ENCODE results near the gene EMILIN2. TPM values are rescaled to one million over a fixed set of nuclear protein-coding genes. Genes with fewer than 3 reads are reported as not detected.
"Not testable (repeated sequence)": the region's sequence is repeated elsewhere in the genome, so short reads cannot be mapped to it uniquely, and the experiment has no call there.

Gene EMILIN2
- total RNA-seq, 1 experiment from 2014 or later, result 20.0 TPM

GRCh38 chr18:2914881-2915240 is 68.1 kb downstream of the EMILIN2 start:
- no peaks in the 10 kb centered on the region for H3K23me2 ChIP-seq (ENCODE audit: insufficient read length, low read depth, low read length, poor library complexity, severe bottlenecking)
- peak overlapping the region in 1 of 3 experiments; percentile 44; a peak in 1 of 7 replicates for H3K27ac Mint-ChIP-seq
- no peak overlapping the region for H4K5ac ChIP-seq (ENCODE audit: insufficient read length, low read depth, low read length)

GRCh38 chr18:2915486-2915885 is 68.7 kb downstream of the EMILIN2 start:
- H3K9me3 ChIP-seq (ENCODE audit: control insufficient read depth, low read depth, low read length); H3K9ac ChIP-seq (ENCODE audit: extremely low read depth, insufficient read length, low read length); H3K14ac ChIP-seq (ENCODE audit: insufficient read depth, low read length); H2BK120ac ChIP-seq (ENCODE audit: low read depth, low read length, poor library complexity, severe bottlenecking); H4K5ac ChIP-seq (ENCODE audit: insufficient read length, low read depth, low read length); H3K4me2 ChIP-seq (ENCODE audit: insufficient read depth, insufficient read length, low read length); H4K20me1 ChIP-seq (ENCODE audit: control insufficient read depth, insufficient read depth, insufficient read length); H2AK5ac ChIP-seq (ENCODE audit: insufficient read length, low read length); H3K4me1 ChIP-seq (ENCODE audit: insufficient read depth, low read length); H2BK20ac ChIP-seq (ENCODE audit: low read depth, low read length, poor library complexity, severe bottlenecking); H3K18ac ChIP-seq (ENCODE audit: insufficient read length, low read depth, low read length); H3K56ac ChIP-seq (ENCODE audit: insufficient read length, low read depth, low read length); H3K27me3 ChIP-seq (ENCODE audit: insufficient read depth, low read length); H2AFZ ChIP-seq (ENCODE audit: low read length); H4K8ac ChIP-seq (replicated peaks; ENCODE audit: insufficient read length, low read depth, low read length); H3K23me2 ChIP-seq (ENCODE audit: insufficient read length, low read depth, low read length, poor library complexity, severe bottlenecking); H3K9me3 Mint-ChIP-seq; H2BK5ac ChIP-seq (ENCODE audit: insufficient read length, low read length); H4K91ac ChIP-seq (ENCODE audit: insufficient read length, low read depth, low read length); DNase-seq; H3K79me2 ChIP-seq (ENCODE audit: insufficient read depth, low read length); H2BK15ac ChIP-seq (ENCODE audit: low read depth, low read length); H3K27ac ChIP-seq (ENCODE audit: insufficient read length, low read depth, low read length); H3K79me1 ChIP-seq (ENCODE audit: insufficient read depth, low read depth, low read length, poor library complexity, severe bottlenecking); H2BK12ac ChIP-seq (ENCODE audit: insufficient read length, low read depth, low read length); H3T11ph ChIP-seq (ENCODE audit: low read length); H3K23ac ChIP-seq (ENCODE audit: insufficient read length, low read depth, low read length); H3K4ac ChIP-seq (ENCODE audit: low read depth, low read length); H3K4me3 Mint-ChIP-seq; H3K27me3 Mint-ChIP-seq (ENCODE audit: low read depth): not testable (repeated sequence)
- WGBS (ENCODE audit: extremely low coverage, insufficient read length, low lambda C conversion rate), result no CpG with 5 or more reads among the region's 16 CpGs
- Mint-ChIP-seq H3K36me3 (ENCODE audit: insufficient read depth in 1 of 3, low read depth in 3 of 3) (peaks cover 13 to 62% (median 53%) of the 10 kb centered on the region in 3 experiments; a peak in 6 of 7 replicates), H3K27ac (peak overlapping the region in 1 of 3 experiments; percentile 72; a peak in 1 of 7 replicates), H3K4me1 (peaks cover 30 to 34% of the 10 kb centered on the region in 2 experiments)

More at GRCh38 chr18:2914881-2915240, 68.1 kb downstream of the EMILIN2 start:
- Histone ChIP-seq H3K14ac (ENCODE audit: insufficient read depth, low read length) (no peak overlapping the region), H3K9ac (ENCODE audit: extremely low read depth, insufficient read length, low read length) (no peak overlapping the region), H3K27me3 (ENCODE audit: insufficient read depth, low read length) (no peaks in the 10 kb centered on the region), H2BK5ac (ENCODE audit: insufficient read length, low read length) (no peak overlapping the region), H2BK15ac (ENCODE audit: low read depth, low read length) (no peak overlapping the region), H4K20me1 (ENCODE audit: control insufficient read depth, insufficient read depth, insufficient read length) (no peaks in the 10 kb centered on the region), H4K8ac (replicated peaks; ENCODE audit: insufficient read length, low read depth, low read length) (no peak overlapping the region), H2AK5ac (ENCODE audit: insufficient read length, low read length) (no peak overlapping the region), H2AFZ (ENCODE audit: low read length) (no peak overlapping the region), H3K23ac (ENCODE audit: insufficient read length, low read depth, low read length) (no peak overlapping the region), H2BK12ac (ENCODE audit: insufficient read length, low read depth, low read length) (no peak overlapping the region), H3K4me1 (ENCODE audit: insufficient read depth, low read length) (peaks cover 8% of the 10 kb centered on the region; the same call in 1 of the 2 replicates), H4K91ac (ENCODE audit: insufficient read length, low read depth, low read length) (no peak overlapping the region), H2BK20ac (ENCODE audit: low read depth, low read length, poor library complexity, severe bottlenecking) (no peak overlapping the region), H3K9me3 (ENCODE audit: control insufficient read depth, low read depth, low read length) (no peaks in the 10 kb centered on the region), H3K79me1 (ENCODE audit: insufficient read depth, low read depth, low read length, poor library complexity, severe bottlenecking) (no peaks in the 10 kb centered on the region), H3K4ac (ENCODE audit: low read depth, low read length) (no peak overlapping the region), H3K27ac (ENCODE audit: insufficient read length, low read depth, low read length) (no peak overlapping the region), H3K18ac (ENCODE audit: insufficient read length, low read depth, low read length) (no peak overlapping the region), H2BK120ac (ENCODE audit: low read depth, low read length, poor library complexity, severe bottlenecking) (no peak overlapping the region), H3K4me2 (ENCODE audit: insufficient read depth, insufficient read length, low read length) (no peak overlapping the region), H3K56ac (ENCODE audit: insufficient read length, low read depth, low read length) (no peak overlapping the region), H3K79me2 (ENCODE audit: insufficient read depth, low read length) (no peaks in the 10 kb centered on the region), H3T11ph (ENCODE audit: low read length) (no peak overlapping the region)
- no CpG with 5 or more reads among the region's 11 CpGs for WGBS (ENCODE audit: extremely low coverage, insufficient read length, low lambda C conversion rate)
- Mint-ChIP-seq H3K27me3 (ENCODE audit: low read depth) (peaks cover 3% of the 10 kb centered on the region; the same call in 1 of the 2 replicates), H3K9me3 (no peaks in the 10 kb centered on the region), H3K4me1 (peaks cover 30 to 34% of the 10 kb centered on the region in 2 experiments), H3K36me3 (ENCODE audit: insufficient read depth in 1 of 3, low read depth in 3 of 3) (peaks cover 9 to 59% (median 53%) of the 10 kb centered on the region in 3 experiments; a peak in 6 of 7 replicates), H3K4me3 (no peak overlapping the region)
- DNase-seq, result no peak
- TF ChIP-seq CTCF (conservative IDR thresholded peaks at IDR 0.05), result no peak
